ENCODE results near the gene SLC22A23.

- no peak for TF ChIP-seq CTCF (IDR thresholded peaks at IDR 0.05)
- TF ChIP-seq EP300 (IDR thresholded peaks at IDR 0.05) = no peak
- no peak for TF ChIP-seq POLR2A (IDR thresholded peaks at IDR 0.05)
- TF ChIP-seq POLR2AphosphoS5 (IDR thresholded peaks at IDR 0.05) = no peak
These were observed 99.2 kb downstream of the SLC22A23 start for GRCh38 chr6:3357678-3358077.

Data from sigmoid colon (tissue), 4 donors.